Mesendoderm (in vitro differentiated cells): ENCODE results near the gene JAK3.
A peak's percentile ranks its signal among the peaks of the same experiment; 100 is the strongest.
"Not testable (repeated sequence)": the region's sequence is repeated elsewhere in the genome, so short reads cannot be mapped to it uniquely, and the experiment has no call there.

Experiments used
- DNase-seq: peaks from one replicate; pipeline ENCODE4 v3.0.0; 2013
- H2AK5ac ChIP-seq: 2 replicates; pipeline ENCODE4 v1.6.1; 2013; ENCODE audit warnings: low read length, inconsistent platforms
- H2BK120ac ChIP-seq: 2 replicates; pipeline ENCODE4 v1.6.1; 2013; ENCODE audit warnings: low read depth, mild to moderate bottlenecking, low read length, moderate library complexity, mixed read lengths
- H2BK15ac ChIP-seq: replicated peaks from 2 replicates; pipeline ENCODE4 v1.6.1; 2013; ENCODE audit warnings: low read depth, mild to moderate bottlenecking, moderate library complexity
- H2BK5ac ChIP-seq: 2 replicates; pipeline ENCODE4 v1.6.1; 2013; ENCODE audit warnings: low read length, inconsistent platforms
- H3K18ac ChIP-seq: 2 replicates; pipeline ENCODE4 v1.6.1; 2013; ENCODE audit warnings: mild to moderate bottlenecking, low read length, mixed read lengths
- H3K23ac ChIP-seq: one replicate; pipeline ENCODE4 v1.6.1; 2013; ENCODE audit warnings: low read length
- H3K27ac ChIP-seq: 2 replicates; pipeline ENCODE4 v1.5.1; 2013; ENCODE audit warnings: low read depth, mild to moderate bottlenecking, inconsistent platforms, low read length, moderate library complexity
- H3K27me3 ChIP-seq: 2 replicates; pipeline ENCODE4 v1.6.1; 2013; ENCODE audit warnings: low read length, control low read depth, mild to moderate bottlenecking, inconsistent platforms; ENCODE audit not compliant: insufficient read depth, poor library complexity
- H3K36me3 ChIP-seq: 2 replicates; pipeline ENCODE4 v1.6.1; 2013; ENCODE audit warnings: low read length, inconsistent platforms; ENCODE audit not compliant: control insufficient read depth, insufficient read depth
- H3K4ac ChIP-seq: one replicate; pipeline ENCODE4 v1.6.1; 2013; ENCODE audit warnings: low read depth, mild to moderate bottlenecking, low read length, moderate library complexity
- H3K4me1 ChIP-seq: 2 replicates; pipeline ENCODE4 v1.6.1; 2013; ENCODE audit warnings: low read depth, low read length, inconsistent platforms; ENCODE audit not compliant: control insufficient read depth
- H3K4me2 ChIP-seq: 2 replicates; pipeline ENCODE4 v1.6.1; 2013; ENCODE audit warnings: low read length
- H3K4me3 ChIP-seq: 2 replicates; pipeline ENCODE4 v1.5.1; 2013; ENCODE audit warnings: mild to moderate bottlenecking, low read length
- H3K56ac ChIP-seq: one replicate; pipeline ENCODE4 v1.6.1; 2013; ENCODE audit warnings: low read length
- H3K79me1 ChIP-seq: 2 replicates; pipeline ENCODE4 v1.6.1; 2013; ENCODE audit warnings: low read length, inconsistent platforms
- H3K79me2 ChIP-seq: 2 replicates; pipeline ENCODE4 v1.6.1; 2013; ENCODE audit warnings: mild to moderate bottlenecking, low read length; ENCODE audit not compliant: control insufficient read depth, insufficient read depth
- H3K9ac ChIP-seq: 2 replicates; pipeline ENCODE4 v1.6.1; 2013; ENCODE audit warnings: low read length, inconsistent platforms
- H4K5ac ChIP-seq: one replicate; pipeline ENCODE4 v1.6.1; 2013; ENCODE audit warnings: low read length
- H4K8ac ChIP-seq: one replicate; pipeline ENCODE4 v1.6.1; 2013; ENCODE audit warnings: low read depth, mild to moderate bottlenecking, control low read depth, low read length, moderate library complexity
- WGBS: extraction: QIAGEN DNeasy Blood & Tissue Kit; methylation state at CpG from one replicate; pipeline ENCODE4 v1.1.7; 2013; ENCODE audit warnings: low lambda C conversion rate, missing lambda C conversion rate; ENCODE audit not compliant: insufficient coverage; ENCODE audit errors: extremely low coverage; 5-methylcytosine and 5-hydroxymethylcytosine counted together

Gene JAK3

GRCh38 chr19:17784201-17785008, 63.4 kb downstream of the JAK3 start:
- no peak overlapping the region for H4K8ac ChIP-seq
- no peak overlapping the region for H2AK5ac ChIP-seq
- H2BK5ac ChIP-seq: no peak overlapping the region
- no peaks in the 10 kb centered on the region for H3K27me3 ChIP-seq
- H3K27ac ChIP-seq: no peak overlapping the region
- no peak overlapping the region for H3K18ac ChIP-seq
- H3K4me3 ChIP-seq: no peak overlapping the region
- H3K56ac ChIP-seq: peak overlapping the region; percentile 22
- H3K23ac ChIP-seq: no peak overlapping the region
- H3K9ac ChIP-seq: no peak overlapping the region
- no peak overlapping the region for H2BK120ac ChIP-seq
- H3K79me1 ChIP-seq: no peaks in the 10 kb centered on the region
- no CpG with 5 or more reads among the region's 32 CpGs for WGBS
- H2BK15ac ChIP-seq: no peak overlapping the region
- no peak overlapping the region for H3K4me2 ChIP-seq
- no peak overlapping the region for H4K5ac ChIP-seq
- peak; percentile 85 for DNase-seq
- no peaks in the 10 kb centered on the region for H3K4me1 ChIP-seq
- H3K4ac ChIP-seq: no peak overlapping the region
- H3K79me2 ChIP-seq: no peaks in the 10 kb centered on the region
- H3K36me3 ChIP-seq: no peaks in the 10 kb centered on the region

GRCh38 chr19:17783721-17784120, 64.1 kb downstream of the JAK3 start:
- not testable (repeated sequence) for H3K9ac ChIP-seq, H3K23ac ChIP-seq, H3K4me3 ChIP-seq, H2BK5ac ChIP-seq, H4K8ac ChIP-seq, H2BK15ac ChIP-seq, H3K79me2 ChIP-seq, H3K56ac ChIP-seq, H3K4me1 ChIP-seq, H2BK120ac ChIP-seq, H3K79me1 ChIP-seq, H3K27me3 ChIP-seq, H4K5ac ChIP-seq, DNase-seq, H3K4ac ChIP-seq, H3K4me2 ChIP-seq, H3K36me3 ChIP-seq, H3K27ac ChIP-seq, H3K18ac ChIP-seq, H2AK5ac ChIP-seq
- WGBS: no CpG with 5 or more reads among the region's 5 CpGs

DNA sequence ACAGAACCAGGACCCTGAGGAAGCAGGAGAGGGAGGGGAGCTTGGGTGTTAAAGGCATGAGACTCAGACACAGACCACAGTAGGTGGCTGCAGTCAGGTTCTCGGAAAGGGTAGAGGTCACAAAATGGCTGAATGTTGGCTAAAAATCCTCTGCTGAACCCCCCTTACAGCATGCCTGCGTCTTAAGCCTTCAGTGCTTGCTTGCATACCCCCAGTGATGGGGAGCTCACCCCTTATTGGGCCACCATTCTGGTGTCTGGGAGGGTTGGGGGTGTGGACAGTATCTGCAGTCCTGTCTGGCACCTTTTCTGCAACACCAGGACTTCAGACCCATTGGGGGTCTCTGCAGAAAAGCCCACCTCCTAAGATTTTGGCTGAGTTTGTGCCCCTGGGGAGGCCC, 67.0 kb downstream of the JAK3 start:
- Histone ChIP-seq H3K79me2 (no peaks in the 10 kb centered on the region), H3K9ac (no peak overlapping the region), H3K4me3 (no peak overlapping the region), H3K79me1 (no peaks in the 10 kb centered on the region), H3K56ac (no peak overlapping the region), H3K4me2 (no peak overlapping the region), H4K8ac (no peak overlapping the region), H3K23ac (no peak overlapping the region), H2BK5ac (no peak overlapping the region), H3K18ac (no peak overlapping the region), H2BK120ac (no peak overlapping the region), H3K27me3 (no peaks in the 10 kb centered on the region), H3K27ac (no peak overlapping the region), H3K36me3 (no peaks in the 10 kb centered on the region), H3K4me1 (peaks cover 3% of the 10 kb centered on the region), H2AK5ac (no peak overlapping the region), H2BK15ac (no peak overlapping the region), H3K4ac (no peak overlapping the region), H4K5ac (no peak overlapping the region)
- no CpG with 5 or more reads among the region's 2 CpGs for WGBS
- DNase-seq: no peak

DNA sequence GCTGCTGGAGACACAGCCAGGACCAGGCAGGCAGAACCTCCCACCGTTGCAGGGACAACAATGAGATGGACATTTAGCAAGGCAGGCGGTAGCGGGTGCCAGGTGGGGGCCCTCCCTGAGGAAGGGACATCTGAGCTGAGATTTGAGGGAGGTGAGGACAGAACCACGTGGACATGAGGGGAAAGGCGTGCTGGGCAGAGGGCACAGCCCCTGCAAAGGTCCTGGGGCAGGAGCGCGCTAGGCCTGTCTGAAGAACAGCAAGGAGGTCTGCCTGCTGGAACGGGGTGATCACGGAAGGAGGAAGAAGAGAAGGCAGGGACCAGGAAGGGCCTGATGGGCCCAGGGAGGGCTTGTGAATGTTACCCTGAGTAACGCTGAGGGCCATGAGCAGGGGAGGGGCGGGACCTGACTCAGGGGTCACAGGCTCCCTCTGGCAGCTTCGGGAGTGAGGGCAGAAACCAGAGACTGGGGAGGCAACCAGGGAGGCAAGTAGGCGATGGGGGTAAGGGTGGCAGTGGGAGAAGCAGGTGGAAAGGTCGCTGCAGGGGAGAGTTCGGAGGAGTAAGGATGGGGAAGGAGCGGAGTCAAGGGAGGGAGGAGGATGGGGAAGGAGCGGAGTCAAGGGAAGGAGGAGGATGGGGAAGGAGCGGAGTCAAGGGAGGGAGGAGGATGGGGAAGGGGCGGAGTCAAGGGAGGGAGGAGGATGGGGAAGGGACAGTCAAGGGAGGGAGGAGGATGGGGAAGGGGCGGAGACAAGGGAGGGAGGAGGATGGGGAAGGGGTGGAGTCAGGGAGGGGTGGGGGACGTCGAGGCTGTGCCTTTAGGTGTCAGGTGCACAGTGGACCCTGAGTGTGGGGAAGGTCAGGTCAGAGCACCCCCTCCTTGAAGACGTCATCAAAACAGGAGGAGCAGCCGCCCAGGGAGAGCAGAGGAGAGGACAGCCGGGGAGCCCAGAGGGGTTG, 68.5 kb downstream of the JAK3 start:
- Histone ChIP-seq H2BK15ac (no peak overlapping the region), H3K4me2 (peak overlapping the region; percentile 42), H4K5ac (no peak overlapping the region), H3K4me3 (no peak overlapping the region), H3K18ac (no peak overlapping the region), H3K9ac (peak overlapping the region; percentile 68), H4K8ac (no peak overlapping the region), H3K79me2 (no peaks in the 10 kb centered on the region), H3K56ac (peak overlapping the region; percentile 71), H3K36me3 (no peaks in the 10 kb centered on the region), H3K23ac (no peak overlapping the region), H3K79me1 (no peaks in the 10 kb centered on the region), H3K27ac (no peak overlapping the region), H2BK120ac (no peak overlapping the region), H2AK5ac (no peak overlapping the region), H3K4me1 (peaks cover 3% of the 10 kb centered on the region), H2BK5ac (no peak overlapping the region), H3K27me3 (no peaks in the 10 kb centered on the region), H3K4ac (no peak overlapping the region)
- no CpG with 5 or more reads among the region's 25 CpGs for WGBS
- peak; percentile 95 for DNase-seq

- no peaks in the 10 kb centered on the region for H3K79me1 ChIP-seq
These were observed 69.4 kb downstream of the JAK3 start for GRCh38 chr19:17778251-17778967.

More at GRCh38 chr19:17778251-17778967, 69.4 kb downstream of the JAK3 start:
- Histone ChIP-seq H3K36me3 (no peaks in the 10 kb centered on the region), H3K4me2 (peak overlapping the region; percentile 42), H2BK120ac (no peak overlapping the region), H3K9ac (peak overlapping the region; percentile 68), H4K5ac (no peak overlapping the region), H4K8ac (no peak overlapping the region), H3K23ac (no peak overlapping the region), H3K27me3 (no peaks in the 10 kb centered on the region), H3K18ac (peak overlapping the region; percentile 7), H2AK5ac (no peak overlapping the region), H3K27ac (no peak overlapping the region), H2BK15ac (no peak overlapping the region), H2BK5ac (no peak overlapping the region), H3K56ac (peak overlapping the region; percentile 71), H3K79me2 (no peaks in the 10 kb centered on the region), H3K4me1 (peaks cover 3% of the 10 kb centered on the region), H3K4me3 (peak overlapping the region; percentile 10), H3K4ac (no peak overlapping the region)
- WGBS: no CpG with 5 or more reads among the region's 37 CpGs
- peak; percentile 92 for DNase-seq
